GM21515 (cell line): Measurements from ENCODE around the gene IGSF9B.
A peak's percentile ranks its signal among the peaks of the same experiment; 100 is the strongest.

ENCODE experiments used
- ATAC-seq: cut with Tn5 transposase; IDR thresholded peaks from one replicate; pipeline ENCODE4 v1.9.1; 2021; ENCODE audit not compliant: unreplicated experiment

IGSF9B gene

DNA sequence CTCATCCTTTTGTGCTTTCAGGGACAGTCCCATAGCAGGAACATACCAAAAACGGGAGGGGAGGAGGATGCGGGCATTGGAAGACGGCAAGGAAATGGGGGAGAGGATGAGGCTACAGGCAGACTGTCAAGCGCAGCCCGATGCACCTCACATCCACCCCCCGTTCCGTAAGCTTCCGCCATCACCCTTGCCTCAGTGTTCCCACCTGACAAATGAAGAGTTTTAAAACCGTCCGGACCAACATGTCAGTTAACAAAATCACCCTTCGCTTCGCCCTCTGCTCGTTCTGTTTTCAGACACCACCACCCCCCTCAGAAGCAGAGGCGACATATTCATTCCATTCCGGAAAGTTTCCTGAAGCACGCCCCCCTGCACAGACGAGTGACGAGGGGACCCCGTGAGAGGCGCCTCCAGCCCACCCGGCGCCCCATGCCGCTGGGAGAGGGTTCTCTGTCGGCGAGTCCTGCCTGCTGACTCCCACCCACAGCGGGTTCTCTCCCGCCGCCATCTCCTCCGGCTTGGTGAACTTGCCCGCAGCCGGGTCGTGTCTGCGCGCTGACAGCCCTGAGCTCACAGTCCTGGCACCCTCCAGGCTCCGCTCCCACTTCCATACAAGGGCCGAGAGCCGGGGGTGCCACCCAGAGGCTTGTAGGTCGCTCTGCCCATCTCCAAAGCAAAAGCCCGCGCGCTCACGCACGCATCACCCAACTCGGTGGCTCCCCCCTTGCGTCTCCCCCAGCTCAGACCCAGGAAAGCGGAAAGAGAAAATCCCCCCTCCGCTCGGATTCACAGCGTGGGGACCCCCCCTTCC lies 1.5 kb downstream of the IGSF9B start:
- no peak for ATAC-seq

GRCh38 chr11:133953999-133954398 lies 2.8 kb downstream of the IGSF9B start:
- ATAC-seq, result no peak

GRCh38 chr11:133953547-133953946 lies 3.2 kb downstream of the IGSF9B start:
- ATAC-seq, result no peak

DNA sequence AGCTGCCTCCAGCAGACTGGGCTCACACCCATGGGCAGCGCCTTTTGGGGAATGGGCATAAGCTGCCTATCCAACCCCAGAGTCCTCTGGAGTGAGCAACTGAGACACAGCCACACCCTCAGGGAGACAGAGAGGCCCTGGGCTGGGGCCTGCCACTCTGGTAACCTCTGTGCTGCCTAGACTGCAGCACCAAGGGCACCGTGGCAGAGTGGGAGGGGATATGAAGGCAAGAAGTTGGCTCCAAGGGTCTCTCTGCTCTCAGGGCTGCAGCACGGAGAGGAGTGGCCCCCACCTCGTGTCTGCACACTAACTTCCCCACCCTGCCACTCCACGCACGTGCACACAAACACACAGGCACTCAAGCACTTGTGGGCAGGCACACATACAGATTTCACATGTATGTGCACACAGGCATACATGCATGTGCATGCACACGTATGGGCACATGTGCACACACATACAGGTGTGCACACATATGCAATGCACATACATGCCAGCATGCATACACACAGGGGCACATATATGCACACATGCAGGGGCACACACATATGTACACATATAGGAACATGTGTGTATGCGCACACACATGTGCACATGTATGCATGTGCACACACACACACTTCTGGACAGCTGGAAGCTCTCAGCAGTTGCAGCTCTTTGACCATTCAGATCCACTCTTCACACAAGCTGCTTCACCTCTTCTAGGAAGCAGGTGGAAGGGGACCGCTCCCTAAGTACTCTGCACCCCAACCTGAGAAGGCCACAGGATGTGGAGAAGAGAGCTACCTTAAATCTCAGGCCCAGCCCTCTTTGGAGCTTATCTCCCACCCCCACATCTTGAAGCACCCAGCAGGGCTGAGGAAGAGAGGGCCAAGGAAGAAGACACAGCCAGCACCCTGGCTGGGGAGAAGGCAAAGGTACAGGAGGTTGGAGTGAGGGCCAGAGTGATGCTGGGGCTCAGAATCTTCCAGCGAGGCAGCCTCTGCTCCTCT lies 4.3 kb downstream of the IGSF9B start:
- no peak for ATAC-seq

DNA sequence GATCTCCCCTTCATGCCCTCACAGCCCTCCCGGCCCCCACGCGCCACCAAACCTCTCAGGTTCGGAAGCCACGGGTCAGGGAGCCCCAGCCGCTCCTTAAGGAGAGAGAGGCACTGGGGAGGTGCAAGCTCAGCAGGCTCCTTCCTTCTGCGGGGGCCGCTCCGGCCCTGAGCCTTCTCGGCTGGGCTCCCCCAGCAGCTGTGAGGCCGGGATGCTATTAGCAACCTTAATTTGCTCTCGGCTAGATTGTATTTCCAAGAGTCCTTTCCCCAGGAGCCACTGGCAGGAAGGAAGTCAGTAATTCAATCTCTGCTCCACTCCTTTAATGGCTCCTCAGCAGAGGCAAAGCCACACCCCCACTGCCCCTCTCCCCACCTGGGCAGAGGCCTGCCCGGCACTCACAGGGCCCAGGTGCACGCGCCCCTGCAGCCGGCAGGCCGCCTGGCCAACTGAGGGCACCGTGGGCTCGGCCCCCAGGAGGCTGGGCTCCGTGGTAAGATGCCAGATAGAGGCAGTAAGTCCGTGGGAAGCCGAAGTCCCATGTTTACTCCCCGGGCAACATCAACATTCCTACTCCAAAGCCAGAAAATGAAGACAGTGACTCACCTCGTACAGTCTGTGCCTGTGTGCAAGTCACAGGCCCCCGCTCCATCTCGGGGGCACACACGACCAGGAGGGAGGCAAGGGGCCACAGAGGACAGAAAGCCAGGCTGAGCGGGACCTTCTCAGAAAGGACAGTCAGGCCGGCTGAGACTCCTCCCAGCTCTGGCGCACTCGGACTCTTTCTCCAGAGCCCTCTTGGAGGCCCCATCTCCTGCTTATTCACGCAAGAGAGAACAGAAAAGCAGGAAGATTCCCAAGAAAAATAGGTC lies 5.2 kb downstream of the IGSF9B start:
- ATAC-seq, result no peak

- ATAC-seq, result no peak
Observed at GRCh38 chr11:133950874-133951326, 5.9 kb downstream of the IGSF9B start.

DNA sequence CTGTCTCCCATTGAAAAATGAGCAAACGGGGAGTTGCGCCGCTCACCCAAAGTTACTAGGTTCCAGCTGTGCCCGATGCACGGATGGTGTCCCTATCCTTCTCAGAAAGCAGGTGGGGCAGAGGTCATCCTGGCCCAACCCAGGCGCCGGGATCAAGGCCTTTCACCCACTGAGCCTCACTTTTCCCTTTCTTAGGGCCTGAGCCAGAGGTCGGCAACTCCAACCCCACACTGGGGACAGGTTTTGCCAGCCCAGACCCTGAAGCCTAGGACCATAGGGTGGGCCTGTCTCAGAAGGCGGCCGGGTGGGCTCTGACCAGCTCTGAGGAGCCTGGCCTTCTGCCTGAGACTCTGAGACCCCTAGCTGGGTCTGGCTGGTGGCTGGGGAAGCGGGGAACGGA lies 6.3 kb downstream of the IGSF9B start:
- ATAC-seq, result no peak

DNA sequence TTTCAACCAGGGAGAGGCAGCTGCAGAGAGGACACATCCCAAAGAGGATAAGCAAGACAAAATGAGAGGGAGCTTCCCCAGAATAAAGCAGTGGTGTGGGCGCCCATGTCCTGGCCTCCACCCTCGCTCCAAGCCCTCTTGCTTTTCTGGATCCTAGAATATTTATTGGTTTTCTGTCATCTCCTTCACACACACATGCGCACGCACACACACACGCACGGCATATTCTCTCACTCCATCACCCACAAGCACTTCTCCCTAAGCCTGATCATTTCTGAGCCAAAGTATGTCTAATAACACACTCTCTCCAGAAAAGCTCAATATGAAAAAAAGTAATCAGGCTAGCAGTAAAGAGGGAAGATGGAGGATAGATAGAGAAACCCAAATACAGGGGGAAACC lies 7.6 kb downstream of the IGSF9B start:
- no peak for ATAC-seq

DNA sequence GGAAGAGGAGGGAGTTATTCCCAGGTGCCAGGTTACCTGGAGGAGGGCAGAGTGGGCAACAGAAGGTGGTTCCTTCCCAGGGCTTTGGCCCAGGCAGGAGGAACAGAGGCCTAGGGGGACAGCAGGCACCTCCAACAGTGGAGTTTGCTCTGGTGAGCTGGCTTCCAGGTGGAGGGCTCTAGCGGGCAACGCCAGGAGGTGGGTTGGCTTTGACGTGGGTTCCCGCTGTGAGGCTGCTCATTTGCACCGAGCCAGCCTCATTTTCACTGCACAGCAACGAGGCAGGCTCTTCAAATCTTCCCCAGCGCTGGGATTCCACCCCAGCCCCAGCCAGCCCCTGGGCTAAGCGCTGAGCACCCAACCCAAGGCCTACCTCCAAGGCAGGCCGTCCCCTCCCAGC lies 8.1 kb downstream of the IGSF9B start:
- ATAC-seq, result no peak

GRCh38 chr11:133947321-133947756 lies 9.4 kb downstream of the IGSF9B start:
- peak; percentile 50 for ATAC-seq

DNA sequence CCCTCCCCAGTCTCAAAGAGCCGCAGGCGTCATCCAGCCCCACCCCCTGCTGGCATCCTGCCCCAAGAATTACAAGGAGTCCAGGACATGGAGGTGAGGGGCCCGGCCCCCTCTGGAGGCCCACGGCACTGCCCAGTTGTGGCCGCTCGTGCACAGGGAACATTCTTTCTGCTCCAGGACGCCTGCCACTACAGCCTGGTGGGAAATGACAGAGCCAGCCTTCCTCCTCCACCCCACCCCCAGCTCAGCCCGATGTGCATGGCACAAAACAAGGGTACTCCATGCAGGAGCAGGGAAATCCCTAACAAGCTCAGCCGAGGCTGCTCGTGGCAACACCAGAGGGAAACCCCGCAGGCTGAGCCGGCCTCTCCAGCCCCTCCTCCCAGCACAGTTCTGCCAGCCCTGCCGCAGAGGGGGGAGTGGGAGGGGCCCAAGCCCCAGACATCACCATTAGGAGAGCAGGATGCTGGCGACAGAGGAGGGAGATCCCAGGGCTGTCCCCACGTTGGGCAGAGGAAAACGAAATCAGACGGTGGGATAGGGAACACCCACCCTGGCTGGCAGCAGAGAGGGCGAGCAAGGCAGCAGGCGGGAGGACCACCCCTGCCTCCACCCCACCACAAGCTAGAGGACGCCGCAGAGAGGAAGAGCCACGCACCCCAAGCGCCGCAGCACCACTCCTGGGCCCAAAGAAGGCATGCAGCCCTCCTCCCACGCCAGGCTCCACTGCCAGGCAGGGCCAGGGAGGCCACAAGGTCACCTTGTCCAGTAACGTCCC lies 10.0 kb downstream of the IGSF9B start:
- ATAC-seq, result no peak

DNA sequence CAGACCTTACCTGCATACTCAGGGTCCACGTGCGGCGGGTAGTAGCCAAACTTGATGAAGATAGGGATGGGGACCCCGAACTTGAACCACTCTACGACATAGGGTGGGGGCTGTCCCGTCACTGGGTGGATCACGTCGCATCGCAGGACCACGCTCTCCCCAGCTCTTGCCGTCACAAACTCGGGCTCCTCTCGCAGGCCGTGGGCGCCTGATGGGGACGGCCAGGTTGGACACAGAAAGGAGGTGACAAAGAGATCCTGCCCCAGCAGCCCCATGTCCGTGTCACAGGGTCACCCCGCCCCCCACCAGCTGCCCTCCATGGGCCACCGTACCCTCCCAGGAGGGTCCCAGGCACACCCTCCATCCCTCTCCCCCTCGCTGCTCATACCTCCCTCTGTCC lies 10.7 kb downstream of the IGSF9B start:
- ATAC-seq, result no peak

- no peak for ATAC-seq
Observed at GRCh38 chr11:133945087-133945974, 11.4 kb downstream of the IGSF9B start.

DNA sequence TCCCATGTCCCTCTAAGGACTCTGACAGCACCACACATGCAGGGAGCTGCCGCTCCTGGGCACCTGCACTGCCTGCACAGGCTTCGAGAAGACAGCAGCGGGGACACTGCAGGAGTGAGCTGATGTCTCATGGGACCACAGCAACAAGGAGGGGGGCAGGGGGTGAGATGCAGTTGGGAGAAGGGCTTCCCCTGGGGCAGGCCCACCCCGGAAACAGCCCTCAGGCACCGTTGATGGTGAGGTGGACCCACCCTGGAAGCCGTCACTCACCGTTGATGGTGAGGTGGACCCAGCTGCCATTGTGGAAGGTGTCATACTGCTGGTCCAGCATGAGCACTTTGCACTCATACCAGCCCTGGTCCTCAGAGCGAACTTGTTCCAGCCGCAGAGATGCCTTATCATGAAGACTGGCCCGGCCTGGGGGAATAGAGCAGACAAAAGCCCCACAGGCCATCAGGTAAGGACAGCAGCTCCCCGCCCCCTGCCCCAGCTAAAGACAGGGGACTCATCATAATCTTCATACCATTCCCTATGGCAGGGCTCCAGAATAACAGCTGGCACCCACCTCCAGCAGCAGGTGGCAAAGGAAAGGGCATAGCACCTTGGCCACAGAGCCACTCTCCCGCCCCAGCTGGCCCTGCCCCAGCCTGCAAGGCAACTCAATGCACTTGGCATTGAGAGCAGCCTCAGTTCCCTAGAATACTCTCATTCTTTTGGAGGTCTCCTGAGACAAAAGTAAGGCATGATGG lies 12.6 kb downstream of the IGSF9B start:
- ATAC-seq, result no peak

DNA sequence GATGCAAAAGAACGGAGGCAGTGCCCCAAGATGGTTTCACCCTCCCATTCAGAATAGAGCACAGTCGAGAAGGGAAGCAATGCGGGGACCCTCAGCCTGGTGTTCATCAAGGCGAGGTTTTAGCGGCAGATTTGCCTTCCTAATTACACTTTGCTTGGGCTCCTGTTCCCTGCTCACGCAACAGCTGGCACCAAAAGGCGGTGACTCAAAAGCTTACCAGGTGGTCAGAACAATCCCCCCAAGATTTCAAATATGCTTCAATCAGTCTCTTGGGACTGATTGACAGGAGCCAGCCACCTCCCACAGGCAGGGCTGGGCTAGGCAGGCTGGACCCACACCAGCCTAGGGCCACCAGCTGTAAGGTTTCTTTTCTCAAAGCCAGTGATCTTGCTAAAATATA lies 14.2 kb downstream of the IGSF9B start:
- no peak for ATAC-seq

GRCh38 chr11:133941546-133941945 lies 15.2 kb downstream of the IGSF9B start:
- no peak for ATAC-seq

DNA sequence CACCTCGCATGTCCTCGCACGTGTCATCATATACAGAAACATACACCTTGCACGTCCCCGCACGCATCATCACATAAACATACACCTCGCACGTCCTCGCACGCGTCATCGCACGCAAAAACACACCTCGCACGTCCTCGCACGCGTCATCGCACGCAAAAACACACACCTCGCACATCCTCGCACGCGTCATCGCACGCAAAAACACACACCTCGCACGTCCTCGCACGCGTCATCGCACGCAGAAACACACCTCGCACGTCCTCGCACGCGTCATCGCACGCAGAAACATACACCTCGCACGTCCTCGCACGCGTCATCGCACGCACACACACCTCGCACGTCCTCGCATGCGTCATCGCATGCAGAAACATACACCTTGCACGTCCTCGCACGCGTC lies 16.7 kb downstream of the IGSF9B start:
- ATAC-seq, result no peak

DNA sequence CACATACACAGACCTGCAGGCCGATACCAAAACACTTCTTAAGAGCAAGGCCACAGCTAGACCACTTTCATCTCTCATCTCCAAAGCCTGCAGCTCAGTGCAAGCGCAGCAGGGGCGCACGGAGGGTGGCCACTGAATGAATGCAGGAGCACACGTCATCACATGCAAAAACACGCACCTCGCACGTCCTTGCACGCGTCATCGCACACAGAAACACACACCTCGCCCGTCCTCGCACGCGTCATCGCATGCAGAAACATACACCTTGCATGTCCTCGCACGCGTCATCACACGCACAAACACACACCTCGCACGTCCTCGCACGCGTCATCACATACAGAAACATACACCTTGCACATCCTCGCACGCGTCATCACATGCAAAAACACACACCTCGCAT lies 17.2 kb downstream of the IGSF9B start:
- ATAC-seq, result no peak
